Lower lobe of right lung (tissue), 2 donors: ENCODE data around the gene PRIMA1. TPM values are rescaled to one million over a fixed set of nuclear protein-coding genes. Genes with fewer than 3 reads are reported as not detected.
"Not testable (repeated sequence)": the region's sequence is repeated elsewhere in the genome, so short reads cannot be mapped to it uniquely, and the experiment has no call there.

Source experiments
- ATAC-seq, 2 donors: fragments of 200-7000 bp; cut with Tn5 transposase; one replicate each; pipeline ENCODE4 v1.9.1; 2020 to 2022; ENCODE audit warnings: mild to moderate bottlenecking in 2 of 2, moderate library complexity in 2 of 2
- DNase-seq: peaks from one replicate; pipeline ENCODE4 v3.0.0-alpha.2; 2020
- H3K27ac ChIP-seq: fragments of 200-600 bp; one replicate; pipeline ENCODE4 v1.8.0; 2022
- H3K27me3 ChIP-seq: fragments of 200-600 bp; one replicate; pipeline ENCODE4 v1.8.0; 2022; ENCODE audit warnings: low read depth
- H3K36me3 ChIP-seq: fragments of 200-600 bp; one replicate; pipeline ENCODE4 v1.8.0; 2022; ENCODE audit warnings: mild to moderate bottlenecking
- H3K4me1 ChIP-seq: fragments of 200-600 bp; one replicate; pipeline ENCODE4 v1.8.0; 2022
- H3K4me3 ChIP-seq: fragments of 200-600 bp; one replicate; pipeline ENCODE4 v1.8.0; 2022; ENCODE audit warnings: mild to moderate bottlenecking
- H3K9me3 ChIP-seq: fragments of 200-600 bp; one replicate; pipeline ENCODE4 v1.8.0; 2022
- CTCF ChIP-seq: fragments of 200-600 bp; IDR thresholded peaks from one replicate; pipeline ENCODE4 v1.8.0; 2022; ENCODE audit warnings: antibody characterized with exemption, mild to moderate bottlenecking
- intact Hi-C: fragments of 100-400 bp; cut with DNase I; formaldehyde crosslinking; loops from one replicate; pipeline ENCODE4 v1.11.0; 2022
- total RNA-seq: library from RNA; stranded (reverse); fragmentation: NEBNext Ultra II Directional; extraction: Animal tissue kit (Norgen Biotek cat#: 25700); gene quantifications from one replicate; pipeline ENCODE4 v1.2.1, GENCODE V29; 2021
- donor health status: DM: no; HTN: yes; CAD: no; lungs with severe emphysema.

Gene PRIMA1
- total RNA-seq, 1 donor from 2014 or later, result 3.0 TPM

GRCh38 chr14:93818857-93819256 is 30.6 kb upstream of the PRIMA1 start:
- H3K4me3 ChIP-seq, result no peak overlapping the region
- H3K27me3 ChIP-seq, result peaks cover 7% of the 10 kb centered on the region
- peaks cover 16% of the 10 kb centered on the region for H3K9me3 ChIP-seq
- no peak overlapping the region for H3K27ac ChIP-seq
- DNase-seq (no peak), ATAC-seq (no peak)
- intact Hi-C loops, result no loop called here
- no peak for TF ChIP-seq CTCF
- no peaks in the 10 kb centered on the region for H3K36me3 ChIP-seq
- no peaks in the 10 kb centered on the region for H3K4me1 ChIP-seq

- no peak for ATAC-seq
- Histone ChIP-seq H3K4me3 (no peak overlapping the region), H3K4me1 (no peaks in the 10 kb centered on the region), H3K27ac (no peak overlapping the region), H3K36me3 (no peaks in the 10 kb centered on the region), H3K9me3 (peaks cover 21% of the 10 kb centered on the region), H3K27me3 (no peaks in the 10 kb centered on the region)
- no peak for DNase-seq
- intact Hi-C loops, result no loop called here
- TF ChIP-seq CTCF, result no peak
Observed at GRCh38 chr14:93811676-93812075, 23.4 kb upstream of the PRIMA1 start.

GRCh38 chr14:93811020-93811419 is 22.7 kb upstream of the PRIMA1 start:
- intact Hi-C loops, result no loop called here
- H3K9me3 ChIP-seq, result peaks cover 21% of the 10 kb centered on the region
- H3K4me3 ChIP-seq, result no peak overlapping the region
- no peak overlapping the region for H3K27ac ChIP-seq
- no peaks in the 10 kb centered on the region for H3K27me3 ChIP-seq
- H3K4me1 ChIP-seq, result no peaks in the 10 kb centered on the region
- H3K36me3 ChIP-seq, result no peaks in the 10 kb centered on the region
- TF ChIP-seq CTCF, result no peak
- ATAC-seq (no peak), DNase-seq (no peak)

- intact Hi-C loops, ATAC-seq, H3K27me3 ChIP-seq, H3K27ac ChIP-seq, H3K36me3 ChIP-seq, H3K4me1 ChIP-seq, DNase-seq, H3K4me3 ChIP-seq: not testable (repeated sequence)
- peaks cover 14% of the 10 kb centered on the region for H3K9me3 ChIP-seq
Observed at GRCh38 chr14:93809491-93810420, 21.5 kb upstream of the PRIMA1 start.

- no peaks in the 10 kb centered on the region for H3K9me3 ChIP-seq
- ATAC-seq, result no peak
- DNase-seq, result no peak
- no peak overlapping the region for H3K4me3 ChIP-seq
- no peaks in the 10 kb centered on the region for H3K4me1 ChIP-seq
- H3K36me3 ChIP-seq, result no peaks in the 10 kb centered on the region
- H3K27ac ChIP-seq, result no peak overlapping the region
- TF ChIP-seq CTCF, result no peak
- intact Hi-C loops, result no loop called here
- H3K27me3 ChIP-seq, result no peaks in the 10 kb centered on the region
Observed at GRCh38 chr14:93804654-93805053, 16.4 kb upstream of the PRIMA1 start.
